ENCODE results near the gene GPC5.

GPC5 gene

DNA sequence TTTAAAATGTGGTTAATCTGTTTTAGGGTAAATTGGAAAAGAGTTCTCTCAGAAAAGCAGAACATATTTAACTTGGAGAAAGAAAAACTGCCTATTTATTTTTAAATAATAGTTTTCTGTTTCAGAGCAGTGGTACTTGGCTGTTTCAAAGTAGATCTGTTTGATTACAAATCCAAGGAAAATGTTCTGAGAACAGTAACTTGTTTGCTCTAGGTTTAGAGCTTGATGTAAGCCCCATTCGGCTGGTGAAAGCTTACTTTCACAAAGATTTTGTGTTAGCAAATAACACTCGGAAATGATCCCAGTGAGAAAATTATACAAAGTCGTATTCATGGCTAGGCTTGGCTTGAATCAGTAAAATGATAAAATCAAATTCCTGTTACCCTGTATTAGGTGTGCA, 1432.4 kb downstream of the GPC5 start:
- Histone ChIP-seq H3K27ac (no peak overlapping the region), H3K4me1 (ENCODE audit: low read depth, poor library complexity, severe bottlenecking) (no peaks in the 10 kb centered on the region), H3K9ac (no peak overlapping the region), H2AFZ (ENCODE audit: low read depth) (no peak overlapping the region), H4K20me1 (ENCODE audit: insufficient read depth) (no peaks in the 10 kb centered on the region), H3K79me2 (ENCODE audit: insufficient read depth, low read depth) (no peaks in the 10 kb centered on the region), H3K4me2 (no peak overlapping the region), H3K36me3 (ENCODE audit: insufficient read depth) (no peaks in the 10 kb centered on the region), H3K27me3 (ENCODE audit: insufficient read depth, low read depth) (no peaks in the 10 kb centered on the region), H3K4me3 (IDR thresholded peaks at IDR 0.05; ENCODE audit: insufficient read depth, low read depth, low read length) (no peak overlapping the region)
- TF ChIP-seq, protein P1, sequence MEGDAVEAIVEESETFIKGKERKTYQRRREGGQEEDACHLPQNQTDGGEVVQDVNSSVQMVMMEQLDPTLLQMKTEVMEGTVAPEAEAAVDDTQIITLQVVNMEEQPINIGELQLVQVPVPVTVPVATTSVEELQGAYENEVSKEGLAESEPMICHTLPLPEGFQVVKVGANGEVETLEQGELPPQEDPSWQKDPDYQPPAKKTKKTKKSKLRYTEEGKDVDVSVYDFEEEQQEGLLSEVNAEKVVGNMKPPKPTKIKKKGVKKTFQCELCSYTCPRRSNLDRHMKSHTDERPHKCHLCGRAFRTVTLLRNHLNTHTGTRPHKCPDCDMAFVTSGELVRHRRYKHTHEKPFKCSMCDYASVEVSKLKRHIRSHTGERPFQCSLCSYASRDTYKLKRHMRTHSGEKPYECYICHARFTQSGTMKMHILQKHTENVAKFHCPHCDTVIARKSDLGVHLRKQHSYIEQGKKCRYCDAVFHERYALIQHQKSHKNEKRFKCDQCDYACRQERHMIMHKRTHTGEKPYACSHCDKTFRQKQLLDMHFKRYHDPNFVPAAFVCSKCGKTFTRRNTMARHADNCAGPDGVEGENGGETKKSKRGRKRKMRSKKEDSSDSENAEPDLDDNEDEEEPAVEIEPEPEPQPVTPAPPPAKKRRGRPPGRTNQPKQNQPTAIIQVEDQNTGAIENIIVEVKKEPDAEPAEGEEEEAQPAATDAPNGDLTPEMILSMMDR (conservative IDR thresholded peaks at IDR 0.05; ENCODE audit: low read depth, low read length): no peak

GRCh38 chr13:92833071-92833470, 1434.7 kb downstream of the GPC5 start:
- no peak overlapping the region for H3K27ac ChIP-seq
- no peaks in the 10 kb centered on the region for H3K79me2 ChIP-seq (ENCODE audit: insufficient read depth, low read depth)
- no peak overlapping the region for H3K4me3 ChIP-seq (IDR thresholded peaks at IDR 0.05; ENCODE audit: insufficient read depth, low read depth, low read length)
- no peak overlapping the region for H3K4me2 ChIP-seq
- H4K20me1 ChIP-seq (ENCODE audit: insufficient read depth): no peaks in the 10 kb centered on the region
- TF ChIP-seq, protein P1 (conservative IDR thresholded peaks at IDR 0.05; ENCODE audit: low read depth, low read length): no peak
- no peaks in the 10 kb centered on the region for H3K4me1 ChIP-seq (ENCODE audit: low read depth, poor library complexity, severe bottlenecking)
- no peak overlapping the region for H3K9ac ChIP-seq
- no peaks in the 10 kb centered on the region for H3K36me3 ChIP-seq (ENCODE audit: insufficient read depth)
- no peak overlapping the region for H2AFZ ChIP-seq (ENCODE audit: low read depth)
- no peaks in the 10 kb centered on the region for H3K27me3 ChIP-seq (ENCODE audit: insufficient read depth, low read depth)

- Histone ChIP-seq H4K20me1 (ENCODE audit: insufficient read depth) (no peaks in the 10 kb centered on the region), H3K9ac (no peak overlapping the region), H3K4me2 (no peak overlapping the region), H3K27me3 (ENCODE audit: insufficient read depth, low read depth) (no peaks in the 10 kb centered on the region), H3K4me1 (ENCODE audit: low read depth, poor library complexity, severe bottlenecking) (peaks cover 8% of the 10 kb centered on the region), H3K4me3 (IDR thresholded peaks at IDR 0.05; ENCODE audit: insufficient read depth, low read depth, low read length) (no peak overlapping the region), H3K36me3 (ENCODE audit: insufficient read depth) (no peaks in the 10 kb centered on the region), H3K79me2 (ENCODE audit: insufficient read depth, low read depth) (no peaks in the 10 kb centered on the region), H3K27ac (no peak overlapping the region), H2AFZ (ENCODE audit: low read depth) (no peak overlapping the region)
- TF ChIP-seq, protein P1 (conservative IDR thresholded peaks at IDR 0.05; ENCODE audit: low read depth, low read length): no peak
Measured at GRCh38 chr13:92836171-92836570, 1437.8 kb downstream of the GPC5 start.

GRCh38 chr13:92838786-92839185, 1440.4 kb downstream of the GPC5 start:
- Histone ChIP-seq H2AFZ (ENCODE audit: low read depth) (no peak overlapping the region), H3K79me2 (ENCODE audit: insufficient read depth, low read depth) (no peaks in the 10 kb centered on the region), H3K4me2 (no peak overlapping the region), H3K9ac (no peak overlapping the region), H3K4me3 (IDR thresholded peaks at IDR 0.05; ENCODE audit: insufficient read depth, low read depth, low read length) (no peak overlapping the region), H3K36me3 (ENCODE audit: insufficient read depth) (no peaks in the 10 kb centered on the region), H3K4me1 (ENCODE audit: low read depth, poor library complexity, severe bottlenecking) (peaks cover 16% of the 10 kb centered on the region), H4K20me1 (ENCODE audit: insufficient read depth) (no peaks in the 10 kb centered on the region), H3K27ac (no peak overlapping the region), H3K27me3 (ENCODE audit: insufficient read depth, low read depth) (no peaks in the 10 kb centered on the region)
- TF ChIP-seq, protein P1 (conservative IDR thresholded peaks at IDR 0.05; ENCODE audit: low read depth, low read length): no peak
